Measurements from ENCODE around the gene PDE2A. TPM values are rescaled to one million over a fixed set of nuclear protein-coding genes. Genes with fewer than 3 reads are reported as not detected.

Gene PDE2A
- total and polyA plus RNA-seq, 2 donors (not counting 1 experiment from before 2014, with no cell fraction given) = 0.88 to 2.9 TPM

DNA sequence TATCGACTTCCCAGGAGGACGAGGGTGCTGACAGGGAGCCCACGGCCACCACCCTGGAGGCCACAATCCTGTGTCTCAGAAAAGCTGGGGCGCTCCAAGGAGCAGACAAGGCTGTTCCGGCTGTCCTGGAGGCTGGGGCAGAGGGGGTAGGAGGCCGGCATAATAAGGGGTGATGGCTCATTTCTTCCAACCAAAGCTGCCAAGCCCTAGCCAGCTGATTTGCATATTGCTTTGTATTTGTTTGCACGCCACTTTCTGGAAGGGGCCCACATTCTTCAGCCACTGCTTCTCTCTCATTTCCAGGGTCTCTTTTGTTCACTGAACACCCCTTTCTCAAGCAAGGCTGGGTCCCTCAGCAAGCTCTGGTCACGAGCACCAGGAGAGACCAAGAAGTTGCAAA, 4.7 kb downstream of the PDE2A start:
- no peak overlapping the region for H3K4me3 Mint-ChIP-seq
- peaks cover 0 to 86% (median 53%) of the 10 kb centered on the region in 4 experiments for H3K27me3 ChIP-seq (replicated peaks in 1 of 4; ENCODE audit: control extremely low read depth in 1 of 4, control insufficient read depth in 3 of 4, insufficient read depth in 4 of 4, low read length in 3 of 4)

DNA sequence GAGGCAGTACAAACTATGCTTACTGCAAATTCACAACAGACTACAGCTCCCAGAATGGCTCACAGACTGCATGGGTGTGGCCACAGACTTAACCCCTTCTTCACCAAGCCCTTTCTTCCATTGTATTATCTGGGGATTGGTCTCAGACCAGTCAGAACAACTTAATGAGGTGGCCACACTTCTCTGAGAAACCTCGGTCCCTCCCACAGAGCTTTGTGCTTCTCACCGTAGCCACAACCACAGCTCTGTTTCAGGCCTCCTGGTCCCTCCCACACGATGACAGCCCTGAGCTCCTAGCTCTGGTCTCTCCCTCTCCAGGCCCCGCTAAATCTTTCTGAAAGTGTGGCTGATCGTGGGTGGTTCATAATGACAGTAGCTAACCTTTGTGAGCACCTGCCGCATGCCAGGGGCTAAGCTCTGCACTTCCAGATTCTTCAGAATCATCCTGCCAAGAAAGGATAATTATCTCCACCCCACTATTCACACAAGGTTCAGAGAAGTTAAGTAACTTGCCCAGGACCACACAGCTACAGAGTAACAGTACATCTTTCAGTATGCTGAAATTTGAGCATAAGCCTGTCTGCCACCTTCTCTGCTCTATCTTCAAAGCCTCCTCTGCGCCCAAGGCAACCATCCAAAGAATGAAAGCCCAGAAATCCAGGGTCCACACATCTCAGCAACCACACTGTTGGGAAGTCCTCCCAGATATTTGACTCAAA, 5.4 kb downstream of the PDE2A start:
- no peaks in the 10 kb centered on the region for H3K79me2 ChIP-seq (ENCODE audit: control insufficient read depth, insufficient read depth, low read length)
- H3K27me3 ChIP-seq (replicated peaks in 1 of 4; ENCODE audit: control extremely low read depth in 1 of 4, control insufficient read depth in 3 of 4, insufficient read depth in 4 of 4, low read length in 3 of 4) = peaks cover 0 to 81% (median 46%) of the 10 kb centered on the region in 4 experiments
- Mint-ChIP-seq H3K27ac (no peak overlapping the region), H3K4me1 (peaks cover 13% of the 10 kb centered on the region), H3K4me3 (no peak overlapping the region), H3K9me3 (ENCODE audit: insufficient read depth) (peaks cover 4% of the 10 kb centered on the region), H3K27me3 (peaks cover 67% of the 10 kb centered on the region)
- ATAC-seq (ENCODE audit: low read depth) = no peak
- WGBS (ENCODE audit: insufficient coverage) = 54% methylated on average over 4 of the region's 7 CpGs
- H4K20me1 ChIP-seq (ENCODE audit: control insufficient read depth, insufficient read depth, low read length, poor library complexity, severe bottlenecking) = no peaks in the 10 kb centered on the region
- peaks cover 11 to 17% of the 10 kb centered on the region in 2 donors for H3K4me1 ChIP-seq (ENCODE audit: control insufficient read depth in 2 of 2, insufficient read depth in 2 of 2, low read length in 2 of 2)
- no peak overlapping the region for H3K4me3 ChIP-seq (ENCODE audit: control extremely low read depth in 1 of 5, extremely low read depth in 1 of 5, insufficient read depth in 1 of 5, low read depth in 2 of 5, low read length in 4 of 5)
- H3K4me2 ChIP-seq (replicated peaks; ENCODE audit: low read depth, low read length, poor library complexity, severe bottlenecking) = no peak overlapping the region
- DNase-seq = no peak
- no peak overlapping the region for H3K27ac ChIP-seq (ENCODE audit: low read length in 2 of 2)
- intact Hi-C loops (cut with micrococcal nuclease) = no loop called here
- H3K9ac ChIP-seq (ENCODE audit: low read length) = no peak overlapping the region
- ChIA-PET POLR2A (no interaction called here), CTCF (interaction anchor here (0.7 to 1.8 kb wide), 4 partner anchors 12 to 81 kb away, joined by 3 to 7 read pairs (median 4); no protein-coding TSS in a partner anchor)
- no peaks in the 10 kb centered on the region for H3K36me3 ChIP-seq (replicated peaks in 1 of 2; ENCODE audit: control extremely low read depth in 1 of 2, control insufficient read depth in 1 of 2, extremely low read depth in 1 of 2, insufficient read depth in 2 of 2, low read length in 1 of 2)
- TF ChIP-seq, protein P1, sequence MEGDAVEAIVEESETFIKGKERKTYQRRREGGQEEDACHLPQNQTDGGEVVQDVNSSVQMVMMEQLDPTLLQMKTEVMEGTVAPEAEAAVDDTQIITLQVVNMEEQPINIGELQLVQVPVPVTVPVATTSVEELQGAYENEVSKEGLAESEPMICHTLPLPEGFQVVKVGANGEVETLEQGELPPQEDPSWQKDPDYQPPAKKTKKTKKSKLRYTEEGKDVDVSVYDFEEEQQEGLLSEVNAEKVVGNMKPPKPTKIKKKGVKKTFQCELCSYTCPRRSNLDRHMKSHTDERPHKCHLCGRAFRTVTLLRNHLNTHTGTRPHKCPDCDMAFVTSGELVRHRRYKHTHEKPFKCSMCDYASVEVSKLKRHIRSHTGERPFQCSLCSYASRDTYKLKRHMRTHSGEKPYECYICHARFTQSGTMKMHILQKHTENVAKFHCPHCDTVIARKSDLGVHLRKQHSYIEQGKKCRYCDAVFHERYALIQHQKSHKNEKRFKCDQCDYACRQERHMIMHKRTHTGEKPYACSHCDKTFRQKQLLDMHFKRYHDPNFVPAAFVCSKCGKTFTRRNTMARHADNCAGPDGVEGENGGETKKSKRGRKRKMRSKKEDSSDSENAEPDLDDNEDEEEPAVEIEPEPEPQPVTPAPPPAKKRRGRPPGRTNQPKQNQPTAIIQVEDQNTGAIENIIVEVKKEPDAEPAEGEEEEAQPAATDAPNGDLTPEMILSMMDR (IDR thresholded peaks at IDR 0.05) = no peak
- no peak for TF ChIP-seq EZH2 (IDR thresholded peaks at IDR 0.05; ENCODE audit: borderline replicate concordance, insufficient read depth, low read depth, low read length, poor library complexity, severe bottlenecking)
- H3K9me3 ChIP-seq (ENCODE audit: control extremely low read depth in 1 of 3, control insufficient read depth in 2 of 3, insufficient read depth in 1 of 3, low read length in 2 of 3) = peaks cover 0 to 37% (median 12%) of the 10 kb centered on the region in 3 donors
- H2AFZ ChIP-seq (ENCODE audit: insufficient read depth, low read depth, low read length, poor library complexity, severe bottlenecking) = no peak overlapping the region

More for the DNA sequence above, 4.7 kb downstream of the PDE2A start:
- H3K27me3 Mint-ChIP-seq = peaks cover 73% of the 10 kb centered on the region
- peaks cover 0 to 41% (median 12%) of the 10 kb centered on the region in 3 donors for H3K9me3 ChIP-seq (ENCODE audit: control extremely low read depth in 1 of 3, control insufficient read depth in 2 of 3, insufficient read depth in 1 of 3, low read length in 2 of 3)
- WGBS (ENCODE audit: insufficient coverage) = 77% methylated on average over 5 of the region's 8 CpGs
- CTCF ChIA-PET = no interaction called here
- H3K4me2 ChIP-seq (replicated peaks; ENCODE audit: low read depth, low read length, poor library complexity, severe bottlenecking) = no peak overlapping the region
- no peak overlapping the region for H3K4me3 ChIP-seq (ENCODE audit: control extremely low read depth in 1 of 5, extremely low read depth in 1 of 5, insufficient read depth in 1 of 5, low read depth in 2 of 5, low read length in 4 of 5)
- H3K27ac Mint-ChIP-seq = no peak overlapping the region
- no peaks in the 10 kb centered on the region for H3K79me2 ChIP-seq (ENCODE audit: control insufficient read depth, insufficient read depth, low read length)
- no peak overlapping the region for H2AFZ ChIP-seq (ENCODE audit: insufficient read depth, low read depth, low read length, poor library complexity, severe bottlenecking)
- TF ChIP-seq, protein P1 (IDR thresholded peaks at IDR 0.05) = no peak
- TF ChIP-seq EZH2 (IDR thresholded peaks at IDR 0.05; ENCODE audit: borderline replicate concordance, insufficient read depth, low read depth, low read length, poor library complexity, severe bottlenecking) = no peak
- H3K9me3 Mint-ChIP-seq (ENCODE audit: insufficient read depth) = peaks cover 4% of the 10 kb centered on the region
- POLR2A ChIA-PET = no interaction called here
- H3K4me1 Mint-ChIP-seq = peaks cover 14% of the 10 kb centered on the region
- no peaks in the 10 kb centered on the region for H4K20me1 ChIP-seq (ENCODE audit: control insufficient read depth, insufficient read depth, low read length, poor library complexity, severe bottlenecking)
- no peak overlapping the region for H3K9ac ChIP-seq (ENCODE audit: low read length)
- ATAC-seq (ENCODE audit: low read depth) = no peak
- peaks cover 11 to 24% of the 10 kb centered on the region in 2 donors for H3K4me1 ChIP-seq (ENCODE audit: control insufficient read depth in 2 of 2, insufficient read depth in 2 of 2, low read length in 2 of 2)
- intact Hi-C loops (cut with micrococcal nuclease) = no loop called here
- DNase-seq = no peak
- no peaks in the 10 kb centered on the region for H3K36me3 ChIP-seq (replicated peaks in 1 of 2; ENCODE audit: control extremely low read depth in 1 of 2, control insufficient read depth in 1 of 2, extremely low read depth in 1 of 2, insufficient read depth in 2 of 2, low read length in 1 of 2)
- H3K27ac ChIP-seq (ENCODE audit: low read length in 2 of 2) = no peak overlapping the region

Measured in B cell (primary cell).